Transverse colon (tissue), 4 donors: ENCODE results near the gene SHKBP1. TPM values are rescaled to one million over a fixed set of nuclear protein-coding genes. Genes with fewer than 3 reads are reported as not detected.

Source experiments
- DNase-seq: peaks from one replicate; pipeline ENCODE4 v3.0.0-alpha.2; 2019
- H3K27ac ChIP-seq, 4 donors: fragments of 200-600 bp; sonication (generic); 2 replicates each; pipeline ENCODE4 v1.5.1; 2016 to 2018; ENCODE audit warnings: inconsistent platforms in 4 of 4
- H3K27me3 ChIP-seq: fragments of 200-600 bp; sonication (generic); 2 replicates; pipeline ENCODE4 v1.5.1; 2017; ENCODE audit warnings: inconsistent platforms
- H3K36me3 ChIP-seq, 4 donors: fragments of 200-600 bp; sonication (generic); 2 replicates each; pipeline ENCODE4 v1.5.1; 2017 to 2019; ENCODE audit warnings: inconsistent platforms in 4 of 4
- H3K4me1 ChIP-seq, 4 donors: fragments of 200-600 bp; sonication (generic); 2 replicates each; pipeline ENCODE4 v1.5.1; 2017 to 2020; ENCODE audit warnings: inconsistent platforms in 4 of 4
- H3K4me3 ChIP-seq, 4 donors: fragments of 200-600 bp; sonication (generic); 1 replicate in 1 of 4; 2 replicates in 3 of 4; pipeline versions ENCODE4 v1.5.1 to v1.6.1; 2017 to 2019; ENCODE audit warnings: inconsistent platforms in 4 of 4
- H3K9me3 ChIP-seq, 2 donors: fragments of 200-600 bp; sonication (generic); 2 replicates each; pipeline ENCODE4 v1.5.1; 2017 to 2019; ENCODE audit warnings: inconsistent platforms in 2 of 2
- CTCF ChIP-seq, 5 experiments: fragments of 200-600 bp in 3 of 5; fragments of 450-650 bp in 2 of 5; sonication (generic) in 3 of 5; IDR thresholded peaks; 1 replicate in 2 of 5; 2 replicates in 3 of 5; pipeline ENCODE4 v1.5.1; 2016 to 2017; ENCODE audit warnings: antibody characterized with exemption in 5 of 5, inconsistent platforms in 3 of 5, mild to moderate bottlenecking in 2 of 5, moderate library complexity in 1 of 5
- EP300 ChIP-seq: sonication (generic); formaldehyde crosslinking; IDR thresholded peaks from one replicate; pipeline ENCODE4 v1.6.1; 2017; ENCODE audit warnings: antibody characterized with exemption, low read depth
- POLR2A ChIP-seq: fragments of 450-650 bp; IDR thresholded peaks from one replicate; pipeline ENCODE4 v1.6.1; 2016; ENCODE audit warnings: antibody characterized with exemption, mild to moderate bottlenecking, moderate library complexity
- POLR2AphosphoS5 ChIP-seq, 3 donors: sonication (generic); formaldehyde crosslinking; IDR thresholded peaks; one replicate each; pipeline ENCODE4 v1.6.1; 2016; ENCODE audit warnings: antibody characterized with exemption in 3 of 3
- WGBS, 2 donors: methylation state at CpG; one replicate each; pipeline ENCODE4 v1.1.5; 2018; ENCODE audit warnings: low coverage in 1 of 2; 5-methylcytosine and 5-hydroxymethylcytosine counted together
- in situ Hi-C, 4 donors: fragments of 200-750 bp; cut with MboI; loops; one replicate each; pipeline versions ENCODE4 v1.15.0 to v1.15.1; 2017; ENCODE audit warnings: low sequenced_read_pairs in 3 of 4, low pct_ligation_motif_present in 1 of 4, low pct_unique_long_range_greater_than_20kb in 1 of 4
- intact Hi-C: fragments of 100-400 bp; cut with DNase I; formaldehyde crosslinking; loops from one replicate; pipeline ENCODE4 v1.15.1; 2023; ENCODE audit warnings: low total_unique reads
- total RNA-seq, 4 donors: library from RNA; depleted of rRNA; stranded (reverse); fragments of >200 nt; gene quantifications; one replicate each; pipeline ENCODE4 v1.1.0, GENCODE V29; 2016

Gene SHKBP1
- total RNA-seq, 4 donors from 2014 or later = 58.7 to 111 (median 60.9) TPM

GRCh38 chr19:40609561-40610395 lies 33.1 kb downstream of the SHKBP1 start:
- Histone ChIP-seq H3K9me3 (no peaks in the 10 kb centered on the region), H3K4me3 (peak overlapping the region; percentile 28 to 54 (median 36)), H3K27ac (peak overlapping the region; percentile 88 to 91 (median 90)), H3K36me3 (no peaks in the 10 kb centered on the region), H3K4me1 (peaks cover 26 to 84% (median 70%) of the 10 kb centered on the region in 4 donors), H3K27me3 (no peaks in the 10 kb centered on the region)
- peak; percentile 97 for DNase-seq
- TF ChIP-seq POLR2AphosphoS5 (IDR thresholded peaks at IDR 0.05) = peak; percentile 71 to 86 (median 86)
- TF ChIP-seq CTCF (IDR thresholded peaks at IDR 0.05) = no peak
- TF ChIP-seq EP300 = no peak
- TF ChIP-seq POLR2A = peak; percentile 87
- intact Hi-C loops = no loop called here
- in situ Hi-C loops = no loop called here
- WGBS, 2 donors = 5% methylated on average over 35 of the region's 50 CpGs; no CpG with 5 or more reads in 1 of the 2 donors

GRCh38 chr19:40610396-40611064 lies 33.9 kb downstream of the SHKBP1 start:
- 22 to 33% methylated on average over 4 to 29 of the region's 29 CpGs for WGBS, 2 donors
- peaks cover 23 to 84% (median 71%) of the 10 kb centered on the region in 4 donors for H3K4me1 ChIP-seq
- in situ Hi-C loops = no loop called here
- peak; percentile 73 for DNase-seq
- TF ChIP-seq CTCF (IDR thresholded peaks at IDR 0.05) (no peak), POLR2AphosphoS5 (IDR thresholded peaks at IDR 0.05) (peak in 2 of 3 donors; percentile 51 to 53)
- intact Hi-C loops = no loop called here
- H3K27ac ChIP-seq = peak overlapping the region; percentile 88 to 91 (median 90)
- H3K9me3 ChIP-seq = no peaks in the 10 kb centered on the region
- peak overlapping the region in 2 of 4 donors; percentile 41 to 54 for H3K4me3 ChIP-seq
- no peaks in the 10 kb centered on the region for H3K27me3 ChIP-seq
- no peaks in the 10 kb centered on the region for H3K36me3 ChIP-seq

- in situ Hi-C loops = no loop called here
- H3K36me3 ChIP-seq = no peaks in the 10 kb centered on the region
- DNase-seq = peak; percentile 64
- no peaks in the 10 kb centered on the region for H3K27me3 ChIP-seq
- peak overlapping the region; percentile 88 to 91 (median 90) for H3K27ac ChIP-seq
- 68% methylated on average over 15 of the region's 15 CpGs; no CpG with 5 or more reads in 1 of the 2 donors for WGBS, 2 donors
- no peaks in the 10 kb centered on the region for H3K9me3 ChIP-seq
- peaks cover 23 to 84% (median 68%) of the 10 kb centered on the region in 4 donors for H3K4me1 ChIP-seq
- TF ChIP-seq EP300 = no peak
- TF ChIP-seq CTCF (IDR thresholded peaks at IDR 0.05) = no peak
- peak; percentile 20 for TF ChIP-seq POLR2A
- TF ChIP-seq POLR2AphosphoS5 (IDR thresholded peaks at IDR 0.05) = peak in 2 of 3 donors; percentile 15 to 34
- intact Hi-C loops = no loop called here
- no peak overlapping the region for H3K4me3 ChIP-seq
These were observed 34.4 kb downstream of the SHKBP1 start for GRCh38 chr19:40611096-40611495.
